ENCODE results near the gene ZHX3.

ZHX3 gene

DNA sequence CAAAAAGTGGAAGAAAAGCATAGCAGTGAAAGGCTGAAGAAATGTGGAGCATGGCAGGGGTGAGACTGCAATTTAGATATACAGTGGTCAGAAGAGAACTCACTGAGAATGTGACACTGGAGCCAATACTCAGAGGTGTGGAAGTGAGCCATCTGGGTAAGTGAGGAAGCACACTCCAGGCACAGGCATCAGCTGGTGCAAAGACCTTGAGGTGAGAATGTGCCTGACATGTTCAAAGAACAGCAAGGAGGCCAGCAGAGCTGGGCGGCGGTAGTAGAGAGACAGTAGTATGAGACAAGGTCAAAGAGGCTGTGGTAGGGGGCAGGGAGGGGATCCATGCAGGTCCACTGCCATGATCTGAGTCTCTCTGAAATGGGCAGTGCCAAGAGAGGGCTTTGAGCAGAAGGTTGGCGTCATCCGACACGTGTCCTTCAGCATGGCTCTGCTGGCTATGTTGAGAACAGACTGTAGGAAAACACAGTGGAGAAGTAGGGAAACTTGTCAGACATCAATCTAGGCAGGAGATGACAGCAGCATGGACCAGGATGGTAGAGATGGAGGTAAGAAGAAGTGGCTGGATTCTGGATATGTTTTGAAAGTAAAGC lies 95.8 kb downstream of the ZHX3 start:
- CTCF ChIA-PET: interaction anchor here (1.1 kb wide), 1 partner anchor 46 kb away, joined by 4 read pairs; no protein-coding TSS in a partner anchor
- H3K27me3 ChIP-seq (replicated peaks in 2 of 5; ENCODE audit: control insufficient read depth in 4 of 5, insufficient read depth in 5 of 5, low read length in 4 of 5): no peaks in the 10 kb centered on the region
- no peak overlapping the region for H3K27ac ChIP-seq (ENCODE audit: insufficient read depth in 1 of 2, low read depth in 1 of 2, low read length in 2 of 2, poor library complexity in 1 of 2, severe bottlenecking in 2 of 2)
- H3K36me3 ChIP-seq (ENCODE audit: control insufficient read depth in 4 of 4, insufficient read depth in 4 of 4, low read length in 3 of 4): no peaks in the 10 kb centered on the region
- no peaks in the 10 kb centered on the region for H3K9me3 ChIP-seq (ENCODE audit: control extremely low read depth in 1 of 5, control insufficient read depth in 4 of 5, insufficient read depth in 2 of 5, low read depth in 1 of 5, low read length in 4 of 5)
- WGBS (ENCODE audit: insufficient coverage): 88% methylated on average over 5 of the region's 5 CpGs
- no peak for DNase-seq
- H3K4me3 ChIP-seq (ENCODE audit: control insufficient read depth in 1 of 7, extremely low read depth in 1 of 7, insufficient read depth in 4 of 7, low read depth in 2 of 7, low read length in 6 of 7): no peak overlapping the region
- POLR2A ChIA-PET: no interaction called here
- H3K4me1 ChIP-seq (ENCODE audit: control extremely low read depth in 1 of 4, control insufficient read depth in 4 of 4, insufficient read depth in 4 of 4, low read length in 3 of 4): peaks cover 0 to 13% (median 6%) of the 10 kb centered on the region in 4 experiments

- H3K27ac ChIP-seq (ENCODE audit: insufficient read depth in 1 of 2, low read depth in 1 of 2, low read length in 2 of 2, poor library complexity in 1 of 2, severe bottlenecking in 2 of 2): no peak overlapping the region
- no peaks in the 10 kb centered on the region for H3K36me3 ChIP-seq (ENCODE audit: control insufficient read depth in 4 of 4, insufficient read depth in 4 of 4, low read length in 3 of 4)
- POLR2A ChIA-PET: interaction anchor here (0.6 kb wide), 1 partner anchor 23 kb away, joined by 3 read pairs; no protein-coding TSS in a partner anchor
- H3K4me1 ChIP-seq (ENCODE audit: control extremely low read depth in 1 of 4, control insufficient read depth in 4 of 4, insufficient read depth in 4 of 4, low read length in 3 of 4): peaks cover 0 to 11% (median 2%) of the 10 kb centered on the region in 4 experiments
- H3K27me3 ChIP-seq (replicated peaks in 2 of 5; ENCODE audit: control insufficient read depth in 4 of 5, insufficient read depth in 5 of 5, low read length in 4 of 5): no peaks in the 10 kb centered on the region
- H3K9me3 ChIP-seq (ENCODE audit: control extremely low read depth in 1 of 5, control insufficient read depth in 4 of 5, insufficient read depth in 2 of 5, low read depth in 1 of 5, low read length in 4 of 5): no peaks in the 10 kb centered on the region
- no peak overlapping the region for H3K4me3 ChIP-seq (ENCODE audit: control insufficient read depth in 1 of 7, extremely low read depth in 1 of 7, insufficient read depth in 4 of 7, low read depth in 2 of 7, low read length in 6 of 7)
- WGBS (ENCODE audit: insufficient coverage): 91% methylated on average over 1 of the region's 2 CpGs
- no peak for DNase-seq
- CTCF ChIA-PET: interaction anchor here (1.4 kb wide), 1 partner anchor 13 kb away, joined by 5 read pairs; no protein-coding TSS in a partner anchor
Measured at GRCh38 chr20:41219824-41220223, 97.7 kb downstream of the ZHX3 start.

GRCh38 chr20:41218466-41218865 lies 99.1 kb downstream of the ZHX3 start:
- Histone ChIP-seq H3K9me3 (ENCODE audit: control extremely low read depth in 1 of 5, control insufficient read depth in 4 of 5, insufficient read depth in 2 of 5, low read depth in 1 of 5, low read length in 4 of 5) (no peaks in the 10 kb centered on the region), H3K4me1 (ENCODE audit: control extremely low read depth in 1 of 4, control insufficient read depth in 4 of 4, insufficient read depth in 4 of 4, low read length in 3 of 4) (no peaks in the 10 kb centered on the region), H3K36me3 (ENCODE audit: control insufficient read depth in 4 of 4, insufficient read depth in 4 of 4, low read length in 3 of 4) (no peaks in the 10 kb centered on the region), H3K27ac (ENCODE audit: insufficient read depth in 1 of 2, low read depth in 1 of 2, low read length in 2 of 2, poor library complexity in 1 of 2, severe bottlenecking in 2 of 2) (no peak overlapping the region), H3K4me3 (ENCODE audit: control insufficient read depth in 1 of 7, extremely low read depth in 1 of 7, insufficient read depth in 4 of 7, low read depth in 2 of 7, low read length in 6 of 7) (no peak overlapping the region), H3K27me3 (replicated peaks in 2 of 5; ENCODE audit: control insufficient read depth in 4 of 5, insufficient read depth in 5 of 5, low read length in 4 of 5) (no peaks in the 10 kb centered on the region)
- CTCF ChIA-PET: interaction anchor here (1.2 to 1.4 kb wide), 2 partner anchors 14 to 46 kb away, joined by 5 read pairs; no protein-coding TSS in a partner anchor
- no peak for DNase-seq
- POLR2A ChIA-PET: no interaction called here
- WGBS (ENCODE audit: insufficient coverage): 100% methylated on average over 1 of the region's 2 CpGs

DNA sequence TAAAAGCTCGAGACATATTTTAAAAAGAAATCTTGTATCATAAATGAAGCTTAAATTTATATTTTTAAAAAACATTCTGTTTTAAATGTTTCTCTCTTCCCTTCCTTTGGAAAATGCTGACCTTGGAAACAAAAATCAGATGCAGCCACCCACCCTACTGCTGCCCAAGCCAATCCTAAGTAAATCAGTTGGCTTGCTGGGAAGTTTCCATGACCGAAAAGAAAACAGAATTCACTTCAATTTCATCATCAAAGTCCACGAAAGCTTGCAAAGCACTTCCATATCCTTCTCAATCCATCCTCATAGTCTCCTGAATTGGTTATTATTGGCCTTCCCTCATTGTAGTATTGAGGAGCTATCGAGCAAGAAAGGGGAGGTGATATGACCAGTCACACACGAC lies 100.1 kb downstream of the ZHX3 start:
- Histone ChIP-seq H3K27ac (ENCODE audit: insufficient read depth in 1 of 2, low read depth in 1 of 2, low read length in 2 of 2, poor library complexity in 1 of 2, severe bottlenecking in 2 of 2) (no peak overlapping the region), H3K36me3 (ENCODE audit: control insufficient read depth in 4 of 4, insufficient read depth in 4 of 4, low read length in 3 of 4) (no peaks in the 10 kb centered on the region), H3K4me3 (ENCODE audit: control insufficient read depth in 1 of 7, extremely low read depth in 1 of 7, insufficient read depth in 4 of 7, low read depth in 2 of 7, low read length in 6 of 7) (no peak overlapping the region), H3K27me3 (replicated peaks in 2 of 5; ENCODE audit: control insufficient read depth in 4 of 5, insufficient read depth in 5 of 5, low read length in 4 of 5) (no peaks in the 10 kb centered on the region), H3K9me3 (ENCODE audit: control extremely low read depth in 1 of 5, control insufficient read depth in 4 of 5, insufficient read depth in 2 of 5, low read depth in 1 of 5, low read length in 4 of 5) (no peaks in the 10 kb centered on the region), H3K4me1 (ENCODE audit: control extremely low read depth in 1 of 4, control insufficient read depth in 4 of 4, insufficient read depth in 4 of 4, low read length in 3 of 4) (no peaks in the 10 kb centered on the region)
- no peak for DNase-seq
- CTCF ChIA-PET: interaction anchor here (1.2 kb wide), 1 partner anchor 45 kb away, joined by 5 read pairs; no protein-coding TSS in a partner anchor
- 86% methylated on average over 1 of the region's 5 CpGs for WGBS (ENCODE audit: insufficient coverage)
- POLR2A ChIA-PET: no interaction called here

DNA sequence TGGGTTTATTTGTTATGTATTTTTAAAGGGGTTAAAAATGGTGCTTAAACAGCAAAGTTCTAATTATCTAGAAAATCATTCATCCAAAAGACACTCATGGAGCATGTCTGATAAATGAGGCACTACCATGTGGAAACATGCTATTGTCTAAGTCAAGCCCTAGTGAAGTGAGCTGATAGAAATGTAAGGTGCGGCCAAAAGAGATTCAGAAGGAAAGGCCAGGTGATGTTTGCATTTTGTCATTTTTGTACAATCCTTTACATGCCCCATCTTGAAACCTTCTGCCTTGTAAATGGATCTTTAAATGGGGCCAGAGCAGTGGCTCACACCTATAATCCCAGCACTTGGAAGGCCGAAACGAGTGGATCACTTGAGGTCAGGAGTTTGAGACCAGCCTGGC lies 102.9 kb downstream of the ZHX3 start:
- ChIA-PET POLR2A (no interaction called here), CTCF (no interaction called here)
- H3K27me3 ChIP-seq (replicated peaks in 2 of 5; ENCODE audit: control insufficient read depth in 4 of 5, insufficient read depth in 5 of 5, low read length in 4 of 5): no peaks in the 10 kb centered on the region
- no peak for DNase-seq
- H3K4me1 ChIP-seq (ENCODE audit: control extremely low read depth in 1 of 4, control insufficient read depth in 4 of 4, insufficient read depth in 4 of 4, low read length in 3 of 4): no peaks in the 10 kb centered on the region
- no peaks in the 10 kb centered on the region for H3K9me3 ChIP-seq (ENCODE audit: control extremely low read depth in 1 of 5, control insufficient read depth in 4 of 5, insufficient read depth in 2 of 5, low read depth in 1 of 5, low read length in 4 of 5)
- no CpG with 5 or more reads among the region's 3 CpGs for WGBS (ENCODE audit: insufficient coverage)
- no peak overlapping the region for H3K4me3 ChIP-seq (ENCODE audit: control insufficient read depth in 1 of 7, extremely low read depth in 1 of 7, insufficient read depth in 4 of 7, low read depth in 2 of 7, low read length in 6 of 7)
- H3K36me3 ChIP-seq (ENCODE audit: control insufficient read depth in 4 of 4, insufficient read depth in 4 of 4, low read length in 3 of 4): no peaks in the 10 kb centered on the region
- H3K27ac ChIP-seq (ENCODE audit: insufficient read depth in 1 of 2, low read depth in 1 of 2, low read length in 2 of 2, poor library complexity in 1 of 2, severe bottlenecking in 2 of 2): no peak overlapping the region

- H3K9me3 ChIP-seq (ENCODE audit: control extremely low read depth in 1 of 5, control insufficient read depth in 4 of 5, insufficient read depth in 2 of 5, low read depth in 1 of 5, low read length in 4 of 5): no peaks in the 10 kb centered on the region
- ChIA-PET CTCF (no interaction called here), POLR2A (no interaction called here)
- H3K27ac ChIP-seq (ENCODE audit: insufficient read depth in 1 of 2, low read depth in 1 of 2, low read length in 2 of 2, poor library complexity in 1 of 2, severe bottlenecking in 2 of 2): no peak overlapping the region
- no peaks in the 10 kb centered on the region for H3K27me3 ChIP-seq (replicated peaks in 2 of 5; ENCODE audit: control insufficient read depth in 4 of 5, insufficient read depth in 5 of 5, low read length in 4 of 5)
- no peaks in the 10 kb centered on the region for H3K36me3 ChIP-seq (ENCODE audit: control insufficient read depth in 4 of 4, insufficient read depth in 4 of 4, low read length in 3 of 4)
- no peaks in the 10 kb centered on the region for H3K4me1 ChIP-seq (ENCODE audit: control extremely low read depth in 1 of 4, control insufficient read depth in 4 of 4, insufficient read depth in 4 of 4, low read length in 3 of 4)
- 100% methylated on average over 3 of the region's 3 CpGs for WGBS (ENCODE audit: insufficient coverage)
- no peak overlapping the region for H3K4me3 ChIP-seq (ENCODE audit: control insufficient read depth in 1 of 7, extremely low read depth in 1 of 7, insufficient read depth in 4 of 7, low read depth in 2 of 7, low read length in 6 of 7)
- no peak for DNase-seq
Measured at GRCh38 chr20:41214202-41214601, 103.3 kb downstream of the ZHX3 start.

DNA sequence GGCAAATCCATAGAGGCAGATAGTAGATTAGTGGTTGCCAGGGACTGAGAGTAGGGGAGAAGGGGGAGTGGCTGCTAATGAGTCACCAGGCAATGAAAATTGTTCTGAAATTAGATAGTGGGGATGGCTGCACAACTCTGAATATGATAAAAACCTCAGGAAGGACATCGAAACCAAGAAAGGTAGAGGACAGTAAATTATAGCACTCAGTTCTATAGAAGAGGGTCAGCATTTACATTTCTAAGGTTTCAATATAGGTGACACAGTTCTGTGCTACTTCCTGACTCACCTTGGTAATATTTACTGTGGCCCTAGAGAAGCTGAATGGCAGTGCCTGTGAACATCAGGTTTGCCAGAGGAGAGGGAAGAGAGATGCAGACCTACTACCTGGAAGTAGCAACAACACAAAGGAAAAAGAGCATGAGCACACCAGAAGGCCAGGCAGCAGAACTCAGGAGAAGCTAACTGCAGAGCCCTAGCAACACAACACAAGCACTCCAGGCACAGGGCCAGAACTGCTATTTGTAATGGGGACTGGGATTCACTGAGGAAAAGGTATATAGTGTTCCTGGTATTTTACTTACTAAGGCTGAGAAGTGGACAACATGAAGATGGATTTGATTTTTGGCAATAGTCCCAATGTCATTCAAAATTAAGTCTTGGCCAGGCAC lies 104.2 kb downstream of the ZHX3 start:
- H3K36me3 ChIP-seq (ENCODE audit: control insufficient read depth in 4 of 4, insufficient read depth in 4 of 4, low read length in 3 of 4): no peaks in the 10 kb centered on the region
- ChIA-PET CTCF (interaction anchor here (0.8 kb wide), 1 partner anchor 12 kb away, joined by 4 read pairs; no protein-coding TSS in a partner anchor), POLR2A (no interaction called here)
- H3K4me1 ChIP-seq (ENCODE audit: control extremely low read depth in 1 of 4, control insufficient read depth in 4 of 4, insufficient read depth in 4 of 4, low read length in 3 of 4): no peaks in the 10 kb centered on the region
- no peak overlapping the region for H3K27ac ChIP-seq (ENCODE audit: insufficient read depth in 1 of 2, low read depth in 1 of 2, low read length in 2 of 2, poor library complexity in 1 of 2, severe bottlenecking in 2 of 2)
- WGBS (ENCODE audit: insufficient coverage): 100% methylated on average over 1 of the region's 1 CpG
- no peaks in the 10 kb centered on the region for H3K27me3 ChIP-seq (replicated peaks in 2 of 5; ENCODE audit: control insufficient read depth in 4 of 5, insufficient read depth in 5 of 5, low read length in 4 of 5)
- no peak for DNase-seq
- H3K9me3 ChIP-seq (ENCODE audit: control extremely low read depth in 1 of 5, control insufficient read depth in 4 of 5, insufficient read depth in 2 of 5, low read depth in 1 of 5, low read length in 4 of 5): no peaks in the 10 kb centered on the region
- no peak overlapping the region for H3K4me3 ChIP-seq (ENCODE audit: control insufficient read depth in 1 of 7, extremely low read depth in 1 of 7, insufficient read depth in 4 of 7, low read depth in 2 of 7, low read length in 6 of 7)
